DMS 273 (cell line): ENCODE results near the gene CALHM6.

Experiments used
- DNase-seq: peaks from one replicate; lab custom pipeline; 2025; ENCODE audit not compliant: unreplicated experiment; lab: John Stamatoyannopoulos, UW

CALHM6 gene

DNA sequence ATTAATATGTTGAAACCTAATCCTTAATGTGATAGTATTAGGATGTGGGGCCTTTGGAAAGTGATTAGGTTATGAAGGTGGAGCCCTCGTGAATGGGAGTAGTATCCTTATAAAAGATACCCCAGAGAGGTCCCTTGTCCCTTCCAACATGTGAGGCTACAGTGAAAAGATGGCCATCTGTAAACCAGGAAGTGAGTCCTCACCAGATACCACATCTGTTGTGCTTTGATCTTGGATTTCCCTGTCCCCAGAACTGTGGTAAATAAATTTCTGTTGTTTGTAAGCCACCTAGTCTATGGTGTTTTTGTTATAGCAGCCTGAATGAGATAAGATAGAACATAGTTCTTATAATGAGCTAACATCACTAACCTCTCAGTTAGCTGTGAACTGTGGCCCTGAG, 16.6 kb upstream of the CALHM6 start:
- no peak for DNase-seq

DNA sequence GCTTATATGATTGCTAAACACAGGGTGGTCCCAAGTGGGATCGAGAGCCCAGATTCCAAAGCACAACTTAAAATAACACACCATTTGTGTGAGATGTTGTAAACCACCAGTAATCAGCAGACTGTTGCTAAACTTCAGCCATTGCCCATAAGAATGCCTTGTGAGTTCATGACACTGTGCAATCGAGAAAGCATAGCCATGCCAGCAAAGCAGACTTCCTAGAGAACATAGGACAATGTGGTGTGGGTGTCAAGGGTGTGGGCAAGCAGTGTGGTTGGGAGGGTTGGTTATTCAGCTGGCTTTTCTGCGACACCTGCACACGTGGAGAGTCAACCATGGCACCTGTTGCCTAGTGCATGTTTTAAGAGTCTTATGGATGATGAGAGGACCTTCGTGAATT, 16.1 kb upstream of the CALHM6 start:
- DNase-seq = no peak

DNA sequence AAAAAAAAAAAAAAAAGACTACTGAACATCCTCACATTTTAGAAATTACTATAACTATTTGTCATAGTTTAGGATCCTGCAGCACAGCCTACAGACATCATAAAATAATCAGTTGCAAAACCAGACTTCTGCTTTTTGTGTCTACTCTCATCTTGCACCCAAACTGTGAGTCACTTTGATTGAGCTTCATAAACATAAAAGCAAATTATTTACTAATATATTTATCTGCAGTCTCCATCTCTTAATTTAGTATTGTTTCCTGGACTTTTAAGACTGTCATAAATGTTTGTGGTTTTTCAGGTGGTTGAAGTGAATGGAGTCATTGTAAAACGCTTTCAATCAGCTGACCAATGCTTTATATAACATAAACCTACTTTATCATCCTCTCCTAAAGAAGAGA, 14.8 kb upstream of the CALHM6 start:
- no peak for DNase-seq

DNA sequence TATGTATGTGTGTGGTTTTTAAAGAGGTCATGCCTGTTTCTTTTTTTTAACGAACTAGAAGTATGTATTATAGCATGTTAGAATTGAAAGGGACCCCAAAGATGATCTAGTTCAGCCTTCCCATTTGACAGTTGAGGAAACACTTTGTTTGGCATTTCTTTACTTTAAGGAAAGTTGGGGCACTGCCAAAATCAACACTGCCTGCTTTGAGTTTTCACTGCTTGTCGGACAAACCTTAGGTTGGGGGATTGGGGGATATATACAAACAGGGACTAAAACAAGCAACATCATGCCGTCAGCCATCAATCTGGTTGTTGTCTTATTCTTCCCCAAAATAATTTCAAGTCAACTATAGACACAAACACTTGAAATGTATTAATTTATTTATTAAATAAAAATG, 14.1 kb upstream of the CALHM6 start:
- no peak for DNase-seq

DNA sequence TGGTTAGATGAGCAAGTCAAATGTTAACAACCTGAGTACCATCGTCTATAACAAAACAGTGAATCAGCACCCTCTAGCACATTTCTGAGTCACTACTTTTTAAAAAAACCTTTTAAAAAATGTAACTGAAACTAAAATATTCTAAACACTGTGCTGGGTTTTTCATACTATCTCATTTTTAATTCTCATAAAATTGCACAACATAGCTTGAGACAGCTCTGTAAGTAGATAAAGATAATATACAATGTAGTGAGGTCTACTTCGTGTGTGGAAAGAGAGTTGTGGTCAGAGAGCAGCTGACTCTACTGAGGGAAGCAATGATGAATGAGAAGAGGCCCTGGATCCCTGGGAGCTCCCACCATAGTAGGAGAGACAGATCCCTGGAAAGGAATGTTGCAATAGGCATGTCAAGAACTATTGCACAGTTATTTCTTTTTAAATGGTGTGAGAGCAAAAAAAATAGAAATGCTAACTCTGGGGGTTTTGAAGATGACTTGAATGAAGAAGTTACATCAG, 13.6 kb upstream of the CALHM6 start:
- DNase-seq = no peak

DNA sequence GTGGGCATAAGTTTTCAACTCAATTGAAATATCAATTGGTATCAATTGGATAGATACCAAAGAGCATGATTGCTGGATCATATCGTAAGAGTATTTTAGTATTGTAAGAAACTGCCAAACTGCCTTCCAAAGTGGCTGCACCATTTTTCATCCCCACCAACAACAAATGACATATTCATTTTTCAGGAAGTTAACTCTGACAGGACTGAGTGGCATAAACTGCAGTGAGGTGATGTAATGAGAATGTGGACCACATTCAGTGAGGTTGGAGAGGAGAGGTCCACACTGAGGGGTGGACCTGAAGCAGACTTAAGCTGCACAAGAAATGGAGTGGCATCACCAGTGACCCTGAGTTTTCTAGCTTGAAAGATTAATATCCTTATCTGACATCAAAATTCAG, 11.6 kb upstream of the CALHM6 start:
- DNase-seq = no peak

DNA sequence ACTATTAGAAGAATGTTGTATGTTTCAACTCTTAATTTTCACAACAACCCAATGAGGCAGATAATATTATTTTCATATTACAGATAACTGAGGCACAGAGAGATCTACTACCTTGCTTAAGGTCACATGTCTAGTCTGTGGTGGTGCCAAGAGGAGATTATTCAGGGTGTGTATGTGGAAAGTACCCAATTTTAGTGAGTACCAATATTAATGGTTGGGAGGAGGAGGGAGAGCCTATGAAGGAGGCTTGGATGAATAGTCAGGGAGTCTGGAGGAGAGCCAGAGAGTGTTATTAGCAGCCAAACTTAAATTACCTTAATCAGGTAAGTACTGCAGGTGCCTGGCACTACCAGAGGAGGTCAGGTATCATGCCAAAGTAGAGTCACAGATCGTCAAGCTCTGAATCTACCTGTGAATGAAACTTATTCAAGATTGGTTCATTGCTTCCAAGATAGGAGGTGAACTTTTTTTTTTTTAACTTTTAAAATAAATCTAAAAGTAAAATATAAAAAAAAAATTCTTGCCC, 10.9 kb upstream of the CALHM6 start:
- no peak for DNase-seq

DNA sequence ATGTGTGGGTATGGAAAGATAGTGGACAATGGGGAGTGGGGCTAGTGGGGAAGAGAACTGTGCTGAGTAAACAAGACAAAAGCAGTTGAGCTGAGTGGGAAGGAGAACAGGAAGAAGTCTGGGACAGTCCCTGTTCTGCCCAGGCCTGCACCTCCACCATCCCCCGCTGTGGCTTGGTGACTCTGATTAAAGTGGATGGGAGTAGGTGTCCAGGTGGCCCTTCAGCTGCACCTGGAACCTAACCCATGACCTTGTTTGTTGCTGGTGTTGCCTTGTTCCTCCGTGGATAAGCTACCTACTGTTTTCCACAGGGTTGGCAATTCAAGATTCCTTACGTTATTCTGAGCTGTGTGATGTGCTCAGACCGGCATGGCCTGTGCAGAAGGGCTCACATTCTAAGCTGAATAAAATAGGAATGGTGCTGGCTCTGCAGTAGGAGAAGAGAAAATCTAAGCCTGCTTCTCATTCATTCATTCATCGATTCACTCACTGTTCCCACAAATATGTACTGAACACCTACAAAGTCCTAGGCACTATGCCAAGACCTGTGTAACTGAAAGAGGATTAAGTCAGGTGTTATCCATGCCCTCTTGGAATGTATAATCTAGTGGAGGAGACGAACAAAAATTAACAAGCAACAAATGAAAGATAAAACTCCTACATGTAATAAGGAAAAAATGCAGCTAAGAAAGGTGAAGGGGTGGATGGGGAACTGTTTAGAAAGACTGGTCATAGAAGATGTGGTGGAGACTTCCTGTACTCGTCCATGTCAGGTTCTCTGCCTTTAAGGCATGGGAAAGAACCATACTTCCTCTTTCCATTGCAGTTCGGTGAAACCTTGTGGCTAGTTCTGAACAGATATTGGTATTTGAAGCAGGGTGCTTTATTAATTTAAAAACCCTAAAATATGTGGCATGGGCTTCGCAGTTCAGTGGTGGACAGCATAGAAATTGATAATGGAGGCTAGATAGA, 10.1 kb upstream of the CALHM6 start:
- no peak for DNase-seq

DNA sequence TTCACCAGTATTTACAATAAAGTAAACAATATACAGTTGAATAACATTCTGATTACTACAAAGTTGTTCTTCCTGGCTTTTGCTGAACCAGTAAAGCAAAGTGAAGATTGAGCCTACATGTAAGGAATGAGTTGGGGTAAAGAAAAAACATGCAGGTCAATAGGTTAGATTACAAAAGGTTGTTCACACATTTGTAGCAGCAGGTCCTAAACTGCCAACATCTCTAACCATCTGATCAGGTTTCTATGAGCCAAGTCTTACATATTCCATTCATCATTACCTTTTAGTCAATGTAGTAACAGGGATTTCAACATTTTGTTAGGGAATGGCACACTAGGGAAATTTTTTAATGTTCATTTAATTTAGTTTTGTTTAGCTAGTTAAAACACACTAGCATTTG, 9.3 kb upstream of the CALHM6 start:
- no peak for DNase-seq

DNA sequence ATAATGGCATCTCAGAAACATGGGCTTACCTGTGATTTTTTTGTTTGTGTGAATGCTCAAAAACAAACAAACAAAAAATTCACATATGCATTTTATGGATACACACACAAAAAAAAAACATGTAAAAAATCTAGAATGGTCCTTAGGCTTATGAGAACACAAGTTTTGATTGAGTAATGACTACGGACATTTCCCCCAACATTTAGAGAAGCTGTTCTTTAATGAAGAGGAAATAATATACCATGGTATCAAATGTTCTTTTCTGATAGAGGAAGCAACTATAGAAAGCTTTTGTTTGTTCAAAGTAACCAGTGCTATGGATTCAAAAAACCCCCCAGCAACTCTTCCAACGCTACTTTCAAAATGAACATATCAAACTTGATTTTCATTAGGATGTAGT, 8.6 kb upstream of the CALHM6 start:
- no peak for DNase-seq

DNA sequence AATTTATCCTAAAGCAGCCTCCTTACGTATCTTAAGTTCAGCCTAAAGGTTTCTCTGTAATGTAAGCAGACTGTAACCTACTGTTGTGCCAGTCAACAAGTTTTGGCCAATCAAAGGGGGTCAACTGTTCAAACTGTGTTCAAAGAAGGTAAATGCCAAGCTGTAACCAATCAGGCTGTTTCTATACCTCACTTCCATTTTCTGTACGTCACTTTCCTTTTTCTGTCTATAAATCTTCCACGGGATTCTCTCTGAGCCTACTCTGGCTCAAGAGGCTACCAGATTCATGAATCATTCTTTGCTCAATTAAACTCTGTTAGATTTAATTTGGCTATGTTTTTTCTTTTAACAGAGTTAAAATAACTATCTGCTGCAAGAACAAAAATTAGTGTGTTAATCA, 5.1 kb upstream of the CALHM6 start:
- no peak for DNase-seq

DNA sequence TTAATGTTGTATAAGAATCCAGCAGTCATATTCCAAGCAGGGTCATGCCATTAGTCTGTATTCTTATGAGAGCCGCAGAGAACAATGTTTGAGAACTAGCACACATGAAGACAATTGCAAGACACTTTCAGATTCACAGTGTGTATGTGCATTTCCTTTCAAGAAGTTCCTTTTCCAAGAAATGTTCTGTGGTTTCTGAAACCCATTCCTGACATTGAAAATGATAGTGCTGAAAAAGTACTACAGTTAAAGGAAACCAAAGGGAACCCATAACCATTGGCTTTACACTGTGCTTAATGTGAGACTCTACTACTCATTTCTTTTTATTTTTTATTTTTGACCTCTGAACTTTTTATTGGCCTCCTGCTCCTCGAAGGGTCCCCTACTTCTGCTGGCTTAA, 4.2 kb upstream of the CALHM6 start:
- no peak for DNase-seq

DNA sequence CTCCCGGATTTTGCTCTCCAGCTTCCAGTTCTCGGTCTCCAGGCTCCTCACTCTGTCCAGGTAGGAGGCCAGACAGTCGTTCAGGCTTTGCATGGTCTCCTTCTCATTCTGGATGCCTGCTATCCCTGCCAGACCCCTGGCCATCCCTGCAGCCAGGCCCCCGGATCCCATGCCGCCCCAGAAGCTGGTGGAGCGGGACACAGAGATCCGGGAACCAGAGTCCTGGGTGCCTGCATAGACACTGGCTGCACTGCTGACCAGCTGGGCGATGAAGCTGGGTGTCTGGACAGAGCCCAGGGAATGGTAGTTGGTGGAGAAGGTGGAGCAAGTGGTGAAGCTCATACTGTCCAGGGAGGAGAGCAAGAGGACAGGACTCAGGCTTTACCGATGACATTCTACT, 2.9 kb upstream of the CALHM6 start:
- DNase-seq = no peak

DNA sequence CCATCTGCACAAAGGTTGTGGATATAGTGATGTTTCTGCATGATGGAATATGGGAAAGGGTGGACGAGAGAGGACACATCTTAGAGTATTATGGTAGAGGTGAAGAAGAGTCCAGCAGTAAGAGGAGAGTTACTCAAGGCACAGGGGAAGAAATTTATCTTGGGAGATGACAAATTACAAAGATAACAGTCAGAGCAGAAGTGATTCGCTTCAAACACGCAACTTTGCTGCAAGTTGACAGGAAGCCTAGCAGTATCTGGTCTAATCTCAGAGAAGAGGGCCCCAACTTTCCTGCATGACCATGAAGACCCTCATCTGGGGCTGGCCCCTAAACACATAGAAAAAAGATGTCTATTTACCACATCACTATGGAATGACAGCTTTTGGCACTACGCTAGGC, 1.2 kb upstream of the CALHM6 start:
- DNase-seq = no peak

DNA sequence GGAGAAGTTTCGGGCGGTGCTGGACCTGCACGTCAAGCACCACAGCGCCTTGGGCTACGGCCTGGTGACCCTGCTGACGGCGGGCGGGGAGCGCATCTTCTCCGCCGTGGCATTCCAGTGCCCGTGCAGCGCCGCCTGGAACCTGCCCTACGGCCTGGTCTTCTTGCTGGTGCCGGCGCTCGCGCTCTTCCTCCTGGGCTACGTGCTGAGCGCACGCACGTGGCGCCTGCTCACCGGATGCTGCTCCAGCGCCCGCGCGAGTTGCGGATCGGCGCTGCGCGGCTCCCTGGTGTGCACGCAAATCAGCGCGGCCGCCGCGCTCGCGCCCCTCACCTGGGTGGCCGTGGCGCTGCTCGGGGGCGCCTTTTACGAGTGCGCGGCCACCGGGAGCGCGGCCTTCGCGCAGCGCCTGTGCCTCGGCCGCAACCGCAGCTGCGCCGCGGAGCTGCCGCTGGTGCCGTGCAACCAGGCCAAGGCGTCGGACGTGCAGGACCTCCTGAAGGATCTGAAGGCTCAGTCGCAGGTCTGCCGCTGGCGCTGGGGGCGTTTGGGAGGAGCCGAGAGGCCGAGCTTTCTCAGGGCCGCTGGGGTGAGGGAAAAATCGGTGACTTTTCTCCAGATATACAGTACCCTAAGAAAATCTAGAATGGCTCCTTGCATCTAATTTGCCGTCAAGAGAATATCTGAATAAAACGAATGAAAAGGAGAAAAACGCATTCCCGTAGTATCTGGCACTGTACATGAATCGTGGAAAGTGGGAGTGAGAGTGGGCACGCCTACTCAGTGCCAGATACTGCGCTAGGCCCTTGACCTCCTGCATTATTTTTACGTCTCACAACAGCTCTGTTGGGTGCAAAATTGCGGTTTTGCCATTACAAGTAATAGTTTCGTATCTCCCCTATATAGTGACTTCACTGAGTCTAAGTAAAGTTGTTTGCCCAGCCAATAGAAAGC, 1.0 kb downstream of the CALHM6 start:
- DNase-seq = peak; percentile 77

DNA sequence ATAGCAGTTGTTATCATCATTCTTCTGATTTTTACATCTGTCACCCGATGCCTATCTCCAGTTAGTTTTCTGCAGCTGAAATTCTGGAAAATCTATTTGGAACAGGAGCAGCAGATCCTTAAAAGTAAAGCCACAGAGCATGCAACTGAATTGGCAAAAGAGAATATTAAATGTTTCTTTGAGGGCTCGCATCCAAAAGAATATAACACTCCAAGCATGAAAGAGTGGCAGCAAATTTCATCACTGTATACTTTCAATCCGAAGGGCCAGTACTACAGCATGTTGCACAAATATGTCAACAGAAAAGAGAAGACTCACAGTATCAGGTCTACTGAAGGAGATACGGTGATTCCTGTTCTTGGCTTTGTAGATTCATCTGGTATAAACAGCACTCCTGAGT, 2.1 kb downstream of the CALHM6 start:
- DNase-seq = no peak

DNA sequence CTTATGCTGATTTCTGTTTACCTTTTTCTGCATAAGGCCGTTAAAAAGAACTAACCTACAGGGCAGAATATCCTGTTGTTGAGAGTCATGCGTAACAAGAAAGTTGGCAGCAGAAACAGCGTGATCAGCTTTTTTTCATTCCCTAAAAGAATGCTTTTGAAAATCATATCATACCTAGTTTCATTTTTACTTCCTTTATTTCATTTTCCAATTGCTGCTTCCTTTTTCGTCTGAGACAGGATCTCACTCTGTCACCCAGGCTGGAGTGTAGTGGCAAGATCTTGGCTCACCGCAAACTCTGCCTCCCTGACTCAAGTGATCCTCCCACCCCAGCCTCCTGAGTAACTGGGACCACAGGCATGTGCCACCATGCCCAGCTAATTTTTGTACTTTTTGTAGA, 4.1 kb downstream of the CALHM6 start:
- no peak for DNase-seq

DNA sequence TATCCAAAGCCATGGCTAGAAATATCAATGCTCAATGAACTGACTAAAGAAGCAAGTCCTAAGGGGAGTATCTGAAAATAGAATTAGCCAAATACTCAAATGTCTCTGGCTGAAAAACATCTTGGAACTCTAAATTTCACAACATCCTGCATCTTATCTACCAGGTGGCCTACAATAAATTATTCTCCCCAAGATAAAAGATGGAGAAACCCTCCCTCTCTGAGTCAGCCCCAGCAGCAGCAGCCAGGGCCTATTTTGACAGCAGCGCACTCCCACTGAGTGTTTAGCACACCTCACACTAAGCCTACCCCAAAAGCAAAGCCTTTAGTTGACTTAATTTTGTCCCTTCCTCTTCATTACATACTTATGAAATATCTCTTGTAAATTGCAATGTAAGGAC, 5.9 kb downstream of the CALHM6 start:
- no peak for DNase-seq

DNA sequence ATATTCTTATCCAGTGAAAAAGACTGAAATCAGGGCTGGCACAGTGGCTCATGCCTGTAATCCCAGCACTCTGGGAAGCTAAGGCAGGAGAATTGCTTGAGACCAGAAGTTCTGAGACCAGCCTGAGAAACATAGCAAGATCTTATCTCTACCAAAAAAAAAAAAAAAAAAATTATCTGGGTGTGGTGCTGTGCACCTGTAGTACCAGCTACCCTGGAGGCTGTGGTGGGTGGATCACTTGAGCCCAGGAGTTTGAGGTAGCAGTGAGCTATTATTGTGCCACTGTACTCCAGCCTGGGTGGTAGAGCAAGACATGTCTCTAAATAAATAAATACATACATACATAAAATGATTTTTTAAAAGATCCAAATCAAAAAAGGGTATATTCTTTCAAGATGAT, 6.3 kb downstream of the CALHM6 start:
- DNase-seq = no peak

DNA sequence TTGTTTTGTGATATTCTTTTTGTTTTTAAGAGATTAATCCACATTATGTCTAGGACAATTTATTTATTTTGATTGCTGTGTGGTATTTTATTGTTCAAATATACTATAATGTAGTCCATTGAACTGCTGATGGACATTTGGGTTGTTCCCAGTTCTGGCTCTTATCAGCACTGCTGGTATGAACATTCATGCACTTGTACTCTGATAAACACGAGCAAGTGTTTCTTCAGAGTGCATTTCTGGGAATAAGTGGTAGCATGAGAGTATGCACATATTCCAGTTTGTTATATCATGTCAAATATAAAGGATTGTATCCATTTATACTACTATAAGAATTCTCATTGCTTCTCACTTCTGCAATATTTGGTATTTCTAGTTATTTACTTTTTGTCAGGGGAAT, 7.1 kb downstream of the CALHM6 start:
- DNase-seq = no peak

DNA sequence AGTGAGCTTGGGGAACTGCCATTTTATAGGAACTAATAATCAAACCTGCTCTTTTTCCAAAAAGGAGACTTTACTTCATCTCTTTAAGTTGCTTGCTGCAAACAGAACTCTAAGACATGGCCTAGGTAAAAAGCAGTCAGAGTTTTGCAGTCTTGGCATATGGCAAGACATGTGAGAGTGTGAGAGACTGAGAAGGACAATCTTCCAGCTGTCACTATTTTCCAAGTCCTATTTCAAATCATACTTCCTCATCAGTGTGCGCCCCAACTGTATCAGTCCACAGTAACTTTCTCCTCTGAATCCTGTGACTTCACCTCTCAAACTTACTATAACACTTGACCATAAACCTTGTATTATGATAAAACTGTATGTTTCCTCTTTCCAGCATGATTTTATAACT, 10.4 kb downstream of the CALHM6 start:
- DNase-seq = peak; percentile 85

DNA sequence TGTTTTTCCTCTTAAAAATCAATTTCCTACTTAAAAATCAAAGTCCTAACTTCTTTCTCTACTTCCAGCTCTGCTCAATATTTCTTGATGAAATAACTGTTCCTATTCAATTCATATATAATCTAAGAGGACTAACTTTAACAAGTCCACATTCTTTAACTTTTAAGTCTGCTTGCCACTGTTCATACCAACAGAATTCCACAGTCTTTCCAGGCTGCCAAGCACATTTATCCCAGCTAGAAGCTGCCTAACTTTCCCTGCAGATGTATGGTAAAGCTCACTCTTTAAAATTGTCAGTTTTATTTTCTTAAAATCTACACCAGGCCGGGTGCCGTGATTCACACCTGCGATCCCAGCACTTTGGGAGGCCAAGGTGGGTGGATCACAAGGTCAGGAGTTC, 11.5 kb downstream of the CALHM6 start:
- DNase-seq = peak; percentile 24
